Retinal pigment epithelial cell (primary cell): ENCODE data around the gene BICRA.

Experiments
- DNase-seq: peaks from one replicate; pipeline ENCODE4 v3.0.0-alpha.2; 2010; ENCODE audit warnings: low read depth
- H3K4me3 ChIP-seq: 2 replicates; pipeline ENCODE4 v1.5.1; 2011; ENCODE audit warnings: mild to moderate bottlenecking, low read length, control low read depth, moderate library complexity
- CTCF ChIP-seq: conservative IDR thresholded peaks from 2 replicates; pipeline ENCODE4 v1.5.1; 2011; ENCODE audit warnings: low read depth, low read length, control low read depth, inconsistent platforms

BICRA gene

GRCh38 chr19:47693489-47693888, 84.6 kb downstream of the BICRA start:
- DNase-seq: no peak
- no peak overlapping the region for H3K4me3 ChIP-seq
- TF ChIP-seq CTCF: peak; percentile 5

GRCh38 chr19:47693903-47694302, 85.0 kb downstream of the BICRA start:
- H3K4me3 ChIP-seq: no peak overlapping the region
- TF ChIP-seq CTCF: no peak
- no peak for DNase-seq

DNA sequence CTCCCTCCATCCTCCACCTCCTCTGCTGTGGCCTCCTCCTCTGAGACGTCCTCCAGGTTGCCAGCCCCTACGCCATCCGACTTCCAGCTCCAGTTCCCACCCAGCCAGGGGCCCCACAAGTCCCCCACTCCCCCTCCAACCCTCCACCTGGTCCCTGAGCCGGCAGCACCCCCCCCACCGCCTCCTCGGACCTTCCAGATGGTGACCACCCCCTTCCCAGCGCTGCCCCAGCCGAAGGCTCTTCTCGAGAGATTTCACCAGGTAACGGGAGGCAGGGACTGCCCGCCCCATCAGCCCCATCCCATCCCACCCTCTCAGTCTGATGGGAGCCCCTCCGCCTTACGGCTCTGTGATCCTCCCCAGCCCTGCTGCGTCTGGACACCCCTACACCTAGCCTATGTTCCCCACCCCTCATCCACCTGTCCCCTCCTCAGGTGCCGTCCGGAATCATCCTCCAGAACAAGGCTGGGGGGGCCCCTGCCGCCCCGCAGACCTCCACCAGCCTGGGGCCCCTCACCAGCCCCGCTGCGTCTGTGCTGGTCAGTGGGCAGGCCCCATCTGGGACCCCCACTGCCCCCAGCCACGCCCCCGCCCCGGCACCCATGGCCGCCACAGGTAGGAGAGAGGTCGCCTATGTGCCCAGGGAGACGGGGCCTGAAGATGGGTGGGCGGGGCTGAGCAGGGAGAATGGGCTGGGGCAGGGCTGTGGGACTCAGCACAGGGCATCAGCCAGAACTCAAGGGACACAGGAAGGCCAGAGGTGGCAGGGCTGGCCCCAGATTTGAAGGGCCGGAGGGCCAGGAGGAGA, 85.7 kb downstream of the BICRA start:
- TF ChIP-seq CTCF: no peak
- DNase-seq: no peak
- no peak overlapping the region for H3K4me3 ChIP-seq

DNA sequence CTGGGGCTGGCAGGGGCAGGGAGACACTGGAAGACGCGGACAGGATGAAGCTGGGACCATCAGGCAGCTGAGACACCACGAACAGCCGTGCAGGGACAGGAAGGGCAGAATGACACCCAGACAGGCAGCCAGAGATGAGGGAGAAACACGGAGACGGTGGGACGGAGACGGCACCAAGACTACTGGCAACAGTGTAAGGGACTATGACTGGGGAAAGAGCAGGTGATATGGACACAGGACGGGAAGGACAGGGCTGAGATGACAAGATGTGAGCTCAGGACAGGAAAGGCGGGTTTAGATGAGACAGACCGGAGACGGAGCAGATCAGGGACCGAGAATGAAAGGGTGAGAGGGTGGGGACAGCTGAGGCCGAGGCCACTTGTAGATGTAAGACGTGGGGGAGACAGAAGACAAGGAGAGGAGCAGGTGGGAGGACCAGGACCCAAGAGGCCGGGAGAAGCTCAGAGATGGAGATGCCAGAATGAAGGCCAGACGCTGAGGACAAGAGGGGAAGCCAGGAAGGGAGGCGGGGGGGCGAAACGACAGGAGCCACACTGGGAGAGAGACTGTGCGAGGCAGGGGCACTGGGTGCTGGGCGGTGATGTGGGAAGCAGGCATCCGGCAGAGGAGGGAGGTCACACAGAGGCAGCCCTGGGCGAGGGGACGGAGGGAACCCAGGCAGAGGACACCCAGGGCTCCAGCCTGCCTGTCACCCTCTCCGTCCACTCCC, 86.8 kb downstream of the BICRA start:
- H3K4me3 ChIP-seq: no peak overlapping the region
- no peak for DNase-seq
- no peak for TF ChIP-seq CTCF

DNA sequence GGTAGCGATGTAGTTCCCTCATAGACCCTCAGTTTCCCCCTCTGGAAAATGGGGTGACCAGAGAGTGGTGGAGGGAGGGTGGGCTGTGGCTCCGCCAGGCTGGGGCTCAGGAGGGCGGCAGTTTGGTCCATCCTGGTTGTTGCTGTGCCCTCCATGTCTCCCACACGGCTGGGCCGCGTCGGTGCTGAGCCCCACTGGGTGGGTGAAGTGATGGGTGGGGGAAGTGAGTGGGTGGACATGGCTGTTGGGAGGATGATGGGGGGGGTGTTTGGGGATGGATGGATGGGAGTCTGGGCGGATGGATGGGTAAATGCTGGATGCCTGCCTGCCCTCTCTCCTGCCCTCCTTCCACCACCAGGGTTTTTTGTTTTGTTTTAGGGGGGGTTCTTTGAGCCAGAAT, 87.7 kb downstream of the BICRA start:
- no peak overlapping the region for H3K4me3 ChIP-seq
- TF ChIP-seq CTCF: no peak
- no peak for DNase-seq

DNA sequence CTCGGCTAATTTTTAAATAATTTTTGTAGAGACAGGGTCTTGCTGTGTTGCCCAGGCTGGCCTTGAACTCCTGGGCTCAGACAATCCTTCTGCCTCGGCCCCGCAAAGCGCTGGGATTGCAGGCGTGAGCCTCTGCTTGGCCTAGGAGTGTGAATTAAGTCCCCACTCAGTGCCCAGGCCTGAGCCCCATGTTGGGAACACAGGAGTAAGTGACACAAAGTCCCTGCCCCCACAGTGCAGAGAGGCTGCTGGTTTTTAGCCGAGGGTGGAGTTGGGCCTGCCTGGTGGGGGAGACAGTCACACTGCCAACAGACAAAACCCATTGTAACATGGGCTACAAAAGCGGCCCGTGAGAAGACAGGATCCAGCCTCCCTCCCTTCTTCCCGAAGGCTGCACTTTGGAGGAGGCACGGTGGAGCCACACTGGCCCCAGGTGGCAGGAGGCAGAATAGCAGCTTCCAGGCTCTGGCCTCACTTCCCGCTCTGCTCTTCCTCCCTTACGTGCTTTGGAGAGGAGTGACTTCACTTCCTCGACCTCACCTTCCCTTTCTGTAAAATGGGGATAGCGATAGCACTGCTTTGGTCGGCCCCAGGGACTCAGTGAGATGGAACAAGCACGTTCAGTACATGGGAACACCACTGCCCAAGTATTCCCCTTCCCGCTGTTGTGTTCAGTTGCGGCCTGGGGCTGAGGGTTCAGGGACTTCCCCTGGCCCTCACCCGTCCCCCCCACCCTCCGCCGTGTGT, 89.1 kb downstream of the BICRA start:
- peak; percentile 100 for TF ChIP-seq CTCF
- H3K4me3 ChIP-seq: no peak overlapping the region
- peak; percentile 29 for DNase-seq
